ENCODE measurements around the gene SYTL1.

Gene SYTL1

GRCh38 chr1:27364696-27365371 is 23.0 kb downstream of the SYTL1 start:
- no peak for DNase-seq (ENCODE audit: low spot score)

DNA sequence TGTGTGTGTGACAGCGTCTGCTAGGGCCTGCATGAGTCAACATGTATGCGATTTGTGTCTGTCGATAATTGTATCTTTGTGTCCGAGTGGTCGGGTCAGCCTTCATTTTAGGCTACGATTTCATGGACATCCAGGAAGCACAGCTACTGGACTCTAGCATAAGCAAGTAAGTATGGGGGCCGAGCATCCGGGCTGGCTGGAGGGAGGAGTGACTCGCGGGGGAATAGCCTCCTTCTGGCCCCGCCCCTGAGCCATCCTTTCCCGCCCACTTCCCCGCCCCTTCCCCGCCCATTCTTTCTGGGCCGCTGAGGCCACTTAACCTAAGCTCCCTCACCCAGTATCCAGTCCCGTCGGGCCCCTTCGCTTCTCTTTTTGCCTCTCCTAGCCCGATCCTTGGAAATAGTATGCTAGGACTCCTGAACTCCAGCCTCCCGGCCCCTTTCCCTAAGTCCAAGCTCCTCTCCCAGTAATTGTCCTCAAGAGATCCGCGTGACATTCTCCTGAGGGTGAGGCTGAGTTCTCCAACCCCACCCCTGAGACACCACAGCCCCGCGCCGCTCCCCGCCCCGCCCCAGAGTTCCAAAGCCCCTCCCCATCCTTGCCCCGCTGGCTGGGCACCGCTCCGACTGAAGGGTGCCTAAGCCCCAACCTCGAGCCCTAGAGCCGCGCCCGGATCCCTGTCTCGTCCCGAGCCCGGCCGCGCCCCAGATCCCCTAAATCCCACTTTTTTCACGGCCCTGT is 23.7 kb downstream of the SYTL1 start:
- peak; percentile 88 for DNase-seq (ENCODE audit: low spot score)

GRCh38 chr1:27366113-27366410 is 24.2 kb downstream of the SYTL1 start:
- DNase-seq (ENCODE audit: low spot score) = peak; percentile 83

DNA sequence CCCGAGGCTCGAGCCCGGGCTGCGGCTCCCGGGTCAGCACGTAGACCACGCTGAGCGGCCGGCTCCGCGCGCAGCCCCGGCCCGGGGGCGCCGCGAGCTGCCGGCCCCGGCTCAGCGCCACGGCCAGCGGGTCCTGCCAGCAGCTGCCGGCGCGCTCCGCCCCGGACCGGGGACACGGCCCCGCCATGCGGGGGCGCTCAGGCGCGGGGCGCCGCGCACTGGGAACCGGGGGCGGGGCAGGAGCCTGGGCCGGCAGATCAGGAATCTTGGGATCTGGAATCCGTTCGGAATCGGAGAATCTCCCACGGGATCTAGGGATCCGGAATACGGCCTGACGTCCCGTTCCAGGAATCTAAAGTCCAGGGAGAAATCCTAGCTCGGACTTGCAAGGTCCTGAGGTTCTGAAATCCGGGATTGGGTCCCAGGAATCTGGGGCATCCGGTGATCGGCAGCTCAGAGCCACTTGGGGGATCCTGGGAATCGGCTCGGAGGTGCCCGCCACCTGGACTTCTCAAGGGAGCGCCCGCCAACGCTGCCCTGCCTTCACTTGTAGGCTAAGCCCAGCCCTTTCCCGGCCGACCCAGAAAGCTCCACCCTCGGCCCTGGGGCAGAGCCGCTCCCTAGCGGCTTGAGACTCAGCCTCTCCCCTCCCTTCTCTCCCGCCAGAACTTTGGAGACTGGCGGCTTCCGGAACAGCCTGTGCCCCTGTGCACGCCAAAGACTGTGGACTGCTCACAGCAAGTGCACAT is 24.8 kb downstream of the SYTL1 start, which contains the start of gene MAP3K6:
TSS of gene MAP3K6 (minus strand) at position 551 of the 749 bp plus-strand sequence. CDS start at position 187, 364 bp downstream.
- DNase-seq (ENCODE audit: low spot score) = peak; percentile 83

DNA sequence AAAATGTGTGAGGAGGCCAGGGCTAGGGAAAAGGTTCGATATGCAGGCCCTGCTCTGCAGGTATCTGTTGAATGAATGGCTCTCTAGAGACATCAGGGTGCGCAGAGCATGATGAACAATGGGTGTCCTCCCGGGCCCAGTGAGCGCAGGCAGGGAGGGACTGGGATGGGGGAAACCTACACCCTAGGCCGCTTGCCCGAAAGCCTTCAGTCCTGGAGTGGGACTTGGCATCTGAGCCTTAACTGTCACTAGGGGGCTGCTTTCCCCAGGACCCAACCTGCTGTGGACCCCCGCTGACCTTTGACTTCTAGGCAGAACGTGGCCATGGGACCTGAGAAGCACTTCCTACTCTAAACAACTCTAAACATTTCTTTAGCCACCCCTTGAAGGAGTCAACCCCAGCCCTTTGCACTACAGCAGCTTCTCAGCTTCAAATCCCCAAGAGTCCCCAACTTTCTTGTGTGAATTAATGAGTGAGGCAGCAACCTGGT is 25.4 kb downstream of the SYTL1 start:
- no peak for DNase-seq (ENCODE audit: low spot score)

- DNase-seq (ENCODE audit: low spot score) = peak; percentile 47
These were observed 27.2 kb downstream of the SYTL1 start for GRCh38 chr1:27368869-27369582.

GRCh38 chr1:27372022-27372807 is 30.4 kb downstream of the SYTL1 start:
- no peak for DNase-seq (ENCODE audit: low spot score)

- DNase-seq (ENCODE audit: low spot score) = peak; percentile 42
These were observed 31.2 kb downstream of the SYTL1 start for GRCh38 chr1:27372808-27373690.

- no peak for DNase-seq (ENCODE audit: low spot score)
These were observed 32.7 kb downstream of the SYTL1 start, which contains the start of gene FCN3 for GRCh38 chr1:27374362-27375086. TSS of gene FCN3 (minus strand) at chr1:27374824. CDS start at chr1:27374818, 6 bp downstream.

GRCh38 chr1:27377760-27378495 is 36.1 kb downstream of the SYTL1 start:
- DNase-seq (ENCODE audit: low spot score) = no peak

DNA sequence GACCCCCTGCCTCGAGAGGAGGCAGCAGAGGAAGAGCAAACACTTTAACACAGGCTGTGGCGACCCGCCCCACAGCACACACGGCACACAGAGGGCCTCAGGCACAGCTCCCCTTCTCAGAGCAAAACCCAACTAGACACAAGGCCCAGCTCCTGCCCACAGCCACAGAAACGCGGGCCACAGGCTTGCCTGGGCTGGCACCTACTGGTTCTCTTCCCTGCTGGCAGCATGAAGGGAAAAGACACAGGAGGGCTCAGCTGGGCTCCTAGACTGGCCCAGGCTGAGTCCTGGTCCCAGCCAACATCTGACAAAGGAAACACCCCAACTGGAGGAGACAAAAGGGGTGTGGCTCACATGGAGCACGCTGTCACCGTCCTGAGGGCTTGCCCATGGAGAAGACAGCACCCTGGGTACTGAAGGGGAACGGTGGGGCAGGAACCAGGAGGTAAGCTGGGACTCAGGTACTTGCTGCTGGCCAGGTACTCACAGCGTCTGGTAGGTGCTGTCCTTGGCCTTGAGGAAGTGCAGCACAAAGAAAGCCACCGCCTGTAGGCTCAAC is 37.8 kb downstream of the SYTL1 start:
- no peak for DNase-seq (ENCODE audit: low spot score)

GRCh38 chr1:27380224-27380623 is 38.4 kb downstream of the SYTL1 start:
- no peak for DNase-seq (ENCODE audit: low spot score)

GRCh38 chr1:27380766-27381733 is 39.2 kb downstream of the SYTL1 start:
- no peak for DNase-seq (ENCODE audit: low spot score)

GRCh38 chr1:27381969-27382762 is 40.3 kb downstream of the SYTL1 start:
- DNase-seq (ENCODE audit: low spot score) = no peak

- DNase-seq (ENCODE audit: low spot score) = no peak
These were observed 41.3 kb downstream of the SYTL1 start, which contains the start of gene CD164L2 for GRCh38 chr1:27383039-27383605. TSS of gene CD164L2 (minus strand) at chr1:27383333. CDS start at chr1:27383239, 94 bp downstream.

- DNase-seq (ENCODE audit: low spot score) = no peak
These were observed 41.8 kb downstream of the SYTL1 start for GRCh38 chr1:27383661-27384060.

Measured in RKO (cell line).